Sigmoid colon (tissue), 7 donors: ENCODE data around the gene KLF17. TPM values are rescaled to one million over a fixed set of nuclear protein-coding genes. Genes with fewer than 3 reads are reported as not detected.

Experiments
- DNase-seq: peaks from one replicate; pipeline ENCODE4 v3.0.0-alpha.2; 2019
- H3K27ac ChIP-seq, 4 donors: fragments of 200-600 bp; sonication (generic); one replicate each; pipeline ENCODE4 v1.5.1; 2016 to 2019; ENCODE audit warnings: mild to moderate bottlenecking in 1 of 4
- H3K27me3 ChIP-seq, 3 donors: fragments of 200-600 bp; sonication (generic); one replicate each; pipeline ENCODE4 v1.5.1; 2019; ENCODE audit warnings: mild to moderate bottlenecking in 1 of 3
- H3K36me3 ChIP-seq, 4 donors: fragments of 200-600 bp; sonication (generic); one replicate each; pipeline ENCODE4 v1.5.1; 2016 to 2019
- H3K4me1 ChIP-seq, 4 donors: fragments of 200-600 bp; sonication (generic); one replicate each; pipeline ENCODE4 v1.5.1; 2017 to 2019
- H3K4me3 ChIP-seq, 4 donors: fragments of 200-600 bp; sonication (generic); one replicate each; pipeline ENCODE4 v1.5.1; 2017 to 2019; ENCODE audit warnings: mild to moderate bottlenecking in 2 of 4, moderate library complexity in 1 of 4
- H3K9me3 ChIP-seq, 4 donors: fragments of 200-600 bp in 3 of 4; sonication (generic) in 3 of 4; one replicate each; pipeline versions ENCODE4 v1.5.1 to v1.6.1; 2013 to 2019
- CTCF ChIP-seq, 4 experiments: fragments of 450-650 bp in 3 of 4; fragments of 200-600 bp in 1 of 4; IDR thresholded peaks; one replicate each; pipeline ENCODE4 v1.5.1; 2016 to 2019; ENCODE audit warnings: antibody characterized with exemption in 4 of 4, mild to moderate bottlenecking in 3 of 4, moderate library complexity in 2 of 4
- EP300 ChIP-seq, 4 donors: sonication (generic); formaldehyde crosslinking; IDR thresholded peaks; one replicate each; pipeline ENCODE4 v1.6.1; 2017; ENCODE audit warnings: antibody characterized with exemption in 4 of 4
- POLR2A ChIP-seq, 2 donors: fragments of 450-650 bp; IDR thresholded peaks; one replicate each; pipeline ENCODE4 v1.6.1; 2016; ENCODE audit warnings: antibody characterized with exemption in 2 of 2, mild to moderate bottlenecking in 2 of 2, moderate library complexity in 2 of 2
- POLR2AphosphoS5 ChIP-seq, 4 donors: sonication (generic); formaldehyde crosslinking; IDR thresholded peaks; one replicate each; pipeline ENCODE4 v1.6.1; 2017; ENCODE audit warnings: antibody characterized with exemption in 4 of 4
- WGBS, 2 donors: extraction: QIAGEN DNeasy Blood & Tissue Kit; methylation state at CpG; one replicate each; pipeline ENCODE4 v1.1.7; 2013; 5-methylcytosine and 5-hydroxymethylcytosine counted together
- intact Hi-C: fragments of 100-400 bp; cut with DNase I; formaldehyde crosslinking; loops from one replicate; pipeline ENCODE4 v1.15.1; 2023
- polyA plus RNA-seq, 3 donors: library from polyadenylated mRNA; stranded (reverse); fragments of 200-250 nt; gene quantifications; one replicate each; pipeline ENCODE4 v1.2.3, GENCODE V29; 2013
- total RNA-seq, 4 donors: library from RNA; depleted of rRNA; stranded (reverse); fragments of >200 nt; gene quantifications; one replicate each; pipeline ENCODE4 v1.1.0, GENCODE V29; 2016
- donor health status: healthy with polysubstance abuse.
- donor health status: Bipolar disorder and iron deficiency.
- donor health status: healthy.

Gene KLF17
- total and polyA plus RNA-seq, 7 donors = 0.16 to 0.68 (median 0.28) TPM; not detected in 4

GRCh38 chr1:44090429-44091252, 28.0 kb upstream of the KLF17 start:
- Histone ChIP-seq H3K4me1 (no peaks in the 10 kb centered on the region), H3K27me3 (no peaks in the 10 kb centered on the region), H3K36me3 (no peaks in the 10 kb centered on the region), H3K4me3 (no peak overlapping the region), H3K9me3 (peaks cover 0 to 8% (median 1%) of the 10 kb centered on the region in 4 donors), H3K27ac (no peak overlapping the region)
- no peak for TF ChIP-seq CTCF (IDR thresholded peaks at IDR 0.05)
- TF ChIP-seq POLR2A (IDR thresholded peaks at IDR 0.05) = no peak
- no peak for TF ChIP-seq POLR2AphosphoS5 (IDR thresholded peaks at IDR 0.05)
- TF ChIP-seq EP300 (IDR thresholded peaks at IDR 0.05) = no peak
- WGBS, 2 donors = 82 to 90% methylated on average over 10 of the region's 10 CpGs
- no peak for DNase-seq
- intact Hi-C loops = no loop called here

GRCh38 chr1:44094047-44094446, 24.6 kb upstream of the KLF17 start:
- Histone ChIP-seq H3K27me3 (no peaks in the 10 kb centered on the region), H3K4me1 (no peaks in the 10 kb centered on the region), H3K4me3 (no peak overlapping the region), H3K36me3 (no peaks in the 10 kb centered on the region), H3K9me3 (peaks cover 0 to 8% (median 1%) of the 10 kb centered on the region in 4 donors), H3K27ac (no peak overlapping the region)
- intact Hi-C loops = no loop called here
- DNase-seq = no peak
- no peak for TF ChIP-seq EP300 (IDR thresholded peaks at IDR 0.05)
- no peak for TF ChIP-seq POLR2AphosphoS5 (IDR thresholded peaks at IDR 0.05)
- TF ChIP-seq POLR2A (IDR thresholded peaks at IDR 0.05) = no peak
- no peak for TF ChIP-seq CTCF (IDR thresholded peaks at IDR 0.05)
- 80 to 86% methylated on average over 2 of the region's 2 CpGs for WGBS, 2 donors

GRCh38 chr1:44100183-44100868, 18.3 kb upstream of the KLF17 start:
- no peak for DNase-seq
- no peaks in the 10 kb centered on the region for H3K36me3 ChIP-seq
- H3K9me3 ChIP-seq = peaks cover 0 to 2% (median 0%) of the 10 kb centered on the region in 4 donors
- no peaks in the 10 kb centered on the region for H3K27me3 ChIP-seq
- TF ChIP-seq CTCF (IDR thresholded peaks at IDR 0.05) (no peak), EP300 (IDR thresholded peaks at IDR 0.05) (no peak), POLR2A (IDR thresholded peaks at IDR 0.05) (no peak), POLR2AphosphoS5 (IDR thresholded peaks at IDR 0.05) (no peak)
- H3K27ac ChIP-seq = no peak overlapping the region
- no peak overlapping the region for H3K4me3 ChIP-seq
- no peaks in the 10 kb centered on the region for H3K4me1 ChIP-seq
- intact Hi-C loops = no loop called here
- WGBS, 2 donors = 93 to 94% methylated on average over 9 of the region's 9 CpGs

GRCh38 chr1:44101328-44101727, 17.3 kb upstream of the KLF17 start:
- no peaks in the 10 kb centered on the region for H3K27me3 ChIP-seq
- no peaks in the 10 kb centered on the region for H3K9me3 ChIP-seq
- TF ChIP-seq EP300 (IDR thresholded peaks at IDR 0.05) = no peak
- no peak for TF ChIP-seq CTCF (IDR thresholded peaks at IDR 0.05)
- no peak for TF ChIP-seq POLR2AphosphoS5 (IDR thresholded peaks at IDR 0.05)
- TF ChIP-seq POLR2A (IDR thresholded peaks at IDR 0.05) = no peak
- intact Hi-C loops = no loop called here
- H3K4me3 ChIP-seq = no peak overlapping the region
- DNase-seq = no peak
- H3K4me1 ChIP-seq = no peaks in the 10 kb centered on the region
- no peak overlapping the region for H3K27ac ChIP-seq
- no peaks in the 10 kb centered on the region for H3K36me3 ChIP-seq
- WGBS, 2 donors = 54 to 85% methylated on average over 7 of the region's 7 CpGs
